NCI-H460 (cell line): ENCODE results near the gene GLI2. TPM values are rescaled to one million over a fixed set of nuclear protein-coding genes. Genes with fewer than 3 reads are reported as not detected.

Experiments
- DNase-seq: peaks from one replicate; pipeline ENCODE4 v3.0.0-alpha.2; 2016; ENCODE audit warnings: low read depth; ENCODE audit errors: extremely low read depth
- total RNA-seq: library from RNA; depleted of rRNA; stranded (reverse); fragments of >200 nt; shearing (Covaris generic); gene quantifications from 2 replicates; pipeline ENCODE4 v1.2.3, GENCODE V29; 2014

The GLI2 gene
- total RNA-seq, 1 experiment from 2014 or later: 1.9 TPM

GRCh38 chr2:120783371-120783791, 47.7 kb downstream of the GLI2 start:
- DNase-seq: no peak

GRCh38 chr2:120783969-120784372, 48.3 kb downstream of the GLI2 start:
- no peak for DNase-seq
